Osteocyte (in vitro differentiated cells): ENCODE data around the gene PDS5A. TPM values are rescaled to one million over a fixed set of nuclear protein-coding genes. Genes with fewer than 3 reads are reported as not detected.
"Not testable (repeated sequence)": the region's sequence is repeated elsewhere in the genome, so short reads cannot be mapped to it uniquely, and the experiment has no call there.

Experiments used
- DNase-seq: peaks from one replicate; pipeline ENCODE4 v3.0.0; 2021; ENCODE audit warnings: mixed read lengths; ENCODE audit not compliant: unreplicated experiment; ENCODE audit errors: extremely low spot score
- H3K27ac Mint-ChIP-seq: one replicate; pipeline ENCODE4 v1.8.0; 2021; ENCODE audit warnings: mild to moderate bottlenecking, mixed read lengths; ENCODE audit not compliant: unreplicated experiment
- H3K27me3 Mint-ChIP-seq: one replicate; pipeline ENCODE4 v1.8.0; 2021; ENCODE audit warnings: mixed read lengths; ENCODE audit not compliant: unreplicated experiment
- H3K36me3 Mint-ChIP-seq: one replicate; pipeline ENCODE4 v1.8.0; 2021; ENCODE audit warnings: mixed read lengths; ENCODE audit not compliant: unreplicated experiment
- H3K4me1 Mint-ChIP-seq: one replicate; pipeline ENCODE4 v1.8.0; 2021; ENCODE audit warnings: mixed read lengths; ENCODE audit not compliant: unreplicated experiment
- H3K4me3 Mint-ChIP-seq: one replicate; pipeline ENCODE4 v1.8.0; 2021; ENCODE audit warnings: mild to moderate bottlenecking, moderate library complexity, mixed read lengths; ENCODE audit not compliant: unreplicated experiment
- H3K9me3 Mint-ChIP-seq: one replicate; pipeline ENCODE4 v1.8.0; 2021; ENCODE audit warnings: mixed read lengths; ENCODE audit not compliant: unreplicated experiment
- total RNA-seq: library from RNA; stranded (reverse); gene quantifications from 2 replicates; pipeline ENCODE4 v1.2.1, GENCODE V29; 2021
- TF ChIP-seq, protein P1 (sequence below): fragments of 200-600 bp; sonication (generic); IDR thresholded peaks from 2 replicates; pipeline ENCODE4 v1.5.0; 2021; ENCODE audit warnings: antibody characterized with exemption, mild to moderate bottlenecking, moderate library complexity

PDS5A gene
- total RNA-seq, 1 donor from 2014 or later, result 72.8 TPM

DNA sequence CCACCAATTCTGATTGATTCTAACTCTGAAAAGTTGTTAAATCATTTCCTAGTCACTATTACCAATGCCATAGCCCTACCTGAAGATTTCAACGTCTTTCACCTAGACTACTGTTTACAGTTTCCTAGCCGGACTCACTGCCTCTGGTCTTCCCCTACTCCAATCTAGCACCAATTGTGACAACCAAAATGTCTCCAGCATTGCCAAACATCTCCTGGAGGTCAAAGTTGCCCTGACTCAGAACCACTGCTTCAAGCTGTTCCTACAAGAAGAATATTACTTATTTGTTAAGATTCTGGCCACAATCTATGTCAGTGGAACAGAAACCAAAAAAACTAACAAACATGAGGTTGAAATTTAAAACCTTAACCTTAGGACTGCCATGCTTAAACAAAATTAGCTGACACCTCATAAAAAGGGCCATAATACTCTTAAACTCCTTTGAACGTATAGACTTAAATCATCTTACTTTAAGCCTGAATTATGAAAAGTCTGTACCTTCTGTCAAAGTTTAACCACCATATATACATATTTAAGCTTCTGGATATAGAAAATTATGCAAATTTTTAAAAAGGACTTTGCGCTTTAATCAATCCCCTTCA lies 2.1 kb downstream of the PDS5A start:
- H3K27ac Mint-ChIP-seq, result peak overlapping the region; percentile 91
- TF ChIP-seq, protein P1, sequence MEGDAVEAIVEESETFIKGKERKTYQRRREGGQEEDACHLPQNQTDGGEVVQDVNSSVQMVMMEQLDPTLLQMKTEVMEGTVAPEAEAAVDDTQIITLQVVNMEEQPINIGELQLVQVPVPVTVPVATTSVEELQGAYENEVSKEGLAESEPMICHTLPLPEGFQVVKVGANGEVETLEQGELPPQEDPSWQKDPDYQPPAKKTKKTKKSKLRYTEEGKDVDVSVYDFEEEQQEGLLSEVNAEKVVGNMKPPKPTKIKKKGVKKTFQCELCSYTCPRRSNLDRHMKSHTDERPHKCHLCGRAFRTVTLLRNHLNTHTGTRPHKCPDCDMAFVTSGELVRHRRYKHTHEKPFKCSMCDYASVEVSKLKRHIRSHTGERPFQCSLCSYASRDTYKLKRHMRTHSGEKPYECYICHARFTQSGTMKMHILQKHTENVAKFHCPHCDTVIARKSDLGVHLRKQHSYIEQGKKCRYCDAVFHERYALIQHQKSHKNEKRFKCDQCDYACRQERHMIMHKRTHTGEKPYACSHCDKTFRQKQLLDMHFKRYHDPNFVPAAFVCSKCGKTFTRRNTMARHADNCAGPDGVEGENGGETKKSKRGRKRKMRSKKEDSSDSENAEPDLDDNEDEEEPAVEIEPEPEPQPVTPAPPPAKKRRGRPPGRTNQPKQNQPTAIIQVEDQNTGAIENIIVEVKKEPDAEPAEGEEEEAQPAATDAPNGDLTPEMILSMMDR, result no peak

DNA sequence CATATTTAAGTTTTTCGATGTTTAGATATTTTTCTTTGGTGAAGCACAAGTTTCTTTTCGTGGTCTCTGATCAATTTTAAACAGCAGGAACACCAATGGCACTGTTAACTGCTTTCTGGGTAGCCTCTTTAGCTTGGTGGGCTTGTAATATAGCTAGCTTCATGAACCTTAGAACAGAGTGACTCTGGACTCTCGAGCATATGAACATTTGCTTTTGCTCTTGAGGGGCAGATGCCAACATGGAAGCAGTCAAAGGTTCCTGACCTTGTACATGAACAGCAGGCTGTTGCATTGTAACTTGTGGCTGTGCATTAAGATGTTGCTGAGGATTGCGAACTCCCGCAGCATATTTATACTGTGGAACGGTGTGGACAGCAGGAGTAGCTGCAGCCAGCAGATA lies 4.7 kb downstream of the PDS5A start:
- peaks cover 35% of the 10 kb centered on the region for H3K4me1 Mint-ChIP-seq
- not testable (repeated sequence) for H3K9me3 Mint-ChIP-seq, H3K4me3 Mint-ChIP-seq, H3K27me3 Mint-ChIP-seq, H3K27ac Mint-ChIP-seq, DNase-seq
- peaks cover 25% of the 10 kb centered on the region for H3K36me3 Mint-ChIP-seq

More for the DNA sequence above, 2.1 kb downstream of the PDS5A start:
- peaks cover 19% of the 10 kb centered on the region for H3K36me3 Mint-ChIP-seq
- H3K9me3 Mint-ChIP-seq, result no peaks in the 10 kb centered on the region
- H3K4me1 Mint-ChIP-seq, result peaks cover 30% of the 10 kb centered on the region
- DNase-seq, result no peak
- peak overlapping the region; percentile 87 for H3K4me3 Mint-ChIP-seq
- no peaks in the 10 kb centered on the region for H3K27me3 Mint-ChIP-seq

DNA sequence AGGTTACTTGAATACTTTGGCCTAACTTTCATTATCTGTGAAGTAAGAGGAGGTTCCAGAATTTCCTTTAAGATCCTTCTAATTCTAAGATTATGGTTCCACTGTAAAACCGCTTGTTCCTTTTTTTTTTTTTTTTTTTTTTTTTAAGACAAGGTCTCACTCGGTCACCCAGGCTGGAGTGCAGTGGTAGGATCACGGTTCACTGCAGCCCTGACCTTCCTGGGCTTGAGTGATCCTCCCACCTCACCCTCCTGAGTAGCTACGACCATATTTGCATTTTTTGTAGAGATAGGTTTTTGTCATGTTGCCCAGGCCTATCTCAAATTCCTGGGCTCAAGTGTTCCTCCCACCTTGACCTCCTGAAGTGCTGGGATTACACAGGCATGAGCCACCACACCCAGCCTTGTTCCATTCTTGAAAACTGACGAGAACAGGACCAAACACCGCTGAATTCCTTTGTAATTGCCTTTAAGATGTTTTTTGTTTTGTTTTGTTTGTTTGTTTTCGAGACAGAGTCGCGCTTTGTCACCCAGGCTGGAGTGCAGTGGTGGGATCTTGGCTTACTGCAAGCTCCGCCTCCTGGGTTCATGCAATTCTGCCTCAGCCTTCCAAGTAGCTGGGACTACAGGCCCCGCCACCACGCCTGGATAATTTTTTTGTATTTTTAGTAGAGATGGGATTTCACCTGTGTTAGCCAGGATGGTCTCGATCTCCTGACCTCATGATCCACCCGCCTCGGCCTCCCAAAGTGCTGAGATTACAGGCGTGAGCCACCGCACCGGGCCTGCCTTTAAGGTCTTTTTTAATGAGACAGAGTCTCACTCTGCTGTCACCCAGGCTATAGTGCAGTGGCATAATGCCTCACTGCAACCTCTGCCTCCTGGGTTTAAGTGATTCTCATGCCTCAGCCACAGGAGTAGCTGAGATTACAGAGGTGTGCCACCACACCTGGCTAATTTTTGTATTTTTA lies 6.8 kb downstream of the PDS5A start:
- Mint-ChIP-seq H3K4me3 (no peak overlapping the region), H3K36me3 (peaks cover 26% of the 10 kb centered on the region), H3K9me3 (no peaks in the 10 kb centered on the region), H3K4me1 (peaks cover 28% of the 10 kb centered on the region), H3K27ac (peak overlapping the region; percentile 68), H3K27me3 (no peaks in the 10 kb centered on the region)
- DNase-seq, result no peak
- TF ChIP-seq, protein P1, result no peak

DNA sequence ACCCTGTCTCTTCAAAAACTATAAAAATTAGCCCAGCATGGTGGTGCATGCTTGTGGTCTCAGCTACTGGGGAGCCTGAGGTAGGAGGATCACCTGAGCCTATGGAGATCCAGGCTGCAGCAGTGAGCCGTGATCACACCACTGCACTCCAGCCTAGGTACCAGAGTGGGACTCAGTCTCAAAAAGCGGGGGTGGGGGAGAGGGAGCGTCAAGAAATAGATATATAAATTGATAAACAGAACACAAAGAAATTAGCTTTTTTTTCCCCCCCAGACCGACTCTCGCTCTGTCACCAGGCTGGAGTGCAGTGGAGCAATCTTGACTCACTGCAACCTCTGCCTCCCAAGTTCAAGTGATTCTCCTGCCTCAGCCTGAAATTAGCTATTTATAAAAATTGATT lies 14.1 kb downstream of the PDS5A start:
- Mint-ChIP-seq H3K36me3 (peaks cover 1% of the 10 kb centered on the region), H3K27me3 (no peaks in the 10 kb centered on the region), H3K4me1 (peaks cover 5% of the 10 kb centered on the region), H3K27ac (peak overlapping the region; percentile 27), H3K4me3 (no peak overlapping the region), H3K9me3 (no peaks in the 10 kb centered on the region)
- TF ChIP-seq, protein P1, result no peak
- no peak for DNase-seq

DNA sequence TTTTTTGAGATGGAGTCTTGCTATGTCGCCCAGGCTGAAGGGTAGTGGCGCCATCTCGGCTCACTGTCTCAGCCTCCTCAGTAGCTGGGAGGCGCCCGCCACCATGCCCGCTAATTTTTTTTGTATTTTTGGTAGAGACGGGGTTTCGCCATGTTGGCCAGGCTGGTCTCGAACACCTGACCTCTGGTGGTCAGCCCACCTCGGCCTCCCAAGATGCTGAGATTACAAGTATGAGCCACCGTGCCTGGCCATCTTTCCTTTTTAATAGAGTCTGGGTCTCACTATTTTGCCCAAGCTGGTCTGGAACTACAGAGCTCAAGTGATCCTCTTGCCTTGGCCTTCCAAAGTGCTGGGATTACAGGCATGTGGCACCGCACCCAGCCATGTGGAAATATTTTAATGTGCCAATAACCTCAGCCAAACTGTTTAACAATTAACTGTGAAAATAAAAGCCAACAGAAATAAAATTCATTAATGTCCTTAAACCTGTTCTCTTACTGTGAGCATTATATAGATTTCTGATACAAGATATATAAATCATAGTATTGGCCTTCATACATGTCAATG lies 16.3 kb downstream of the PDS5A start:
- H3K4me3 Mint-ChIP-seq, result no peak overlapping the region
- no peaks in the 10 kb centered on the region for H3K36me3 Mint-ChIP-seq
- TF ChIP-seq, protein P1, result no peak
- H3K27me3 Mint-ChIP-seq, result no peaks in the 10 kb centered on the region
- no peak overlapping the region for H3K27ac Mint-ChIP-seq
- DNase-seq, result no peak
- H3K4me1 Mint-ChIP-seq, result peaks cover 9% of the 10 kb centered on the region
- H3K9me3 Mint-ChIP-seq, result no peaks in the 10 kb centered on the region
